HL-60 (cell line): ENCODE results near the gene ABHD4.

ENCODE experiments used
- CTCF ChIP-seq: IDR thresholded peaks from one replicate; pipeline ENCODE4 v1.5.1; 2011; ENCODE audit warnings: low read length, control low read depth, inconsistent platforms; ENCODE audit not compliant: insufficient read depth
- GABPA ChIP-seq: IDR thresholded peaks from 2 replicates; pipeline ENCODE4 v1.6.1; 2012; ENCODE audit warnings: low read depth

GRCh38 chr14:22602862-22603261 is 4.8 kb downstream of the ABHD4 start:
- TF ChIP-seq CTCF (no peak), GABPA (no peak)
